RPMI7951 (cell line): Measurements from ENCODE around the gene TRAF3IP1. TPM values are rescaled to one million over a fixed set of nuclear protein-coding genes. Genes with fewer than 3 reads are reported as not detected.
"Not testable (repeated sequence)": the region's sequence is repeated elsewhere in the genome, so short reads cannot be mapped to it uniquely, and the experiment has no call there.

ENCODE experiments used
- DNase-seq: peaks from one replicate; pipeline ENCODE4 v3.0.0-alpha.2; 2012; ENCODE audit warnings: low read depth
- total RNA-seq: library from RNA; depleted of rRNA; stranded (reverse); fragments of >200 nt; shearing (Covaris generic); gene quantifications from 2 replicates; pipeline ENCODE4 v1.2.3, GENCODE V29; 2014

Gene TRAF3IP1
- total RNA-seq, 1 experiment from 2014 or later: 5.6 TPM

DNA sequence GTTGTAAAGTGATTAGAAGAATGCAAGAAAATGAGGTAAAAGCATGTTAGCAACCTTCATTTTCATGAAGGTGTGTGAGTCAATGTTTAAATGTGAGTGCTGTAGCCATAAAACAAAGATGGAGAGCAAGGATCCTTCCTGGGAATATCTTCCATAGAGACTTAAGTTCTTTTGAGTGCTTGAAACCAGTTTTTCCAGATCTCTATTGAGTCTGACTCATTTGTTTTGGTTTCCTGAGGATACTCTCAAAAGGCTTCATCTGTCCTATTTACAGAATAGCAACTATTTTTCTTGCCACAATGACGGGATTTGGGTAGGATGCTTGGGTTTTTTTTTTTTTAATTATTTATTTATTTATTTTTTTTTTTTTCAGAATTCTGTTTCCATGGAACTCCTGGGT is 60.5 kb downstream of the TRAF3IP1 start:
- DNase-seq: peak; percentile 11

DNA sequence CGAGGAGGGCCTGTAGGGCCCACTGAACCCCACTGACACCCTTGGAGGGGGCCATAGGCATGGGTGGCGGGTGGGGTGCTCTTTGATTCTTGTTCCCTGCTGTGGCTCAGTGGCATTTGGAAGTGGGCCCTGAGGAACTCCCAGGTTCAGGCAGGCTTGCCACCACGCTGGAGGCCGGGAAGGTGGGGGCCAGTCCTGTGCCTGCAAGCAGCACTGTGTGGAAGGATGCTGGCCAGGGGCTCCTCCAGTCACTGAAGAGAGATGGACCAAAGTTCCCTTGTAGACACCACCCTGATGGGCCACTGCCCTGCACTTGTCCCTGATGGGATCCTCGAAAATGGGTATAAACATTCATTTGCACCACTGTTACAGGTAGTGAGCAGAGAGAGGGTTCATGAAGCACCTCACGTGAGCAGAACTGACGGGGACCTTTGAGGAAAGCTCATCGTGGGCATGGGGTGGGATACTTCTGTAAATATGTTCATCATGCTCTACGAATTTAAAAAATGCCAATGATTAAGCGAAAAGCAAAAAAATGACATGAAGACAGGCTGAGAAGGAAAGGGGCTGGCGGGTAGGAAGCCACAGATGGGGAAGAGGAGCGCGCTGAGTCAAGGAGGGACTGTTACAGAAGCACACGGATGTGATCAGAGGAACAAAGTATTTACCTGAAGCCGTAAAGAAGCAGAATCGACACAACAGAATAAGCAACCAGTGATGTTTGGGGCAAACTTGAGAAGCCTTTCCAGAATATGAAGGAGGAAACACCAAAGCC is 61.2 kb downstream of the TRAF3IP1 start:
- no peak for DNase-seq

DNA sequence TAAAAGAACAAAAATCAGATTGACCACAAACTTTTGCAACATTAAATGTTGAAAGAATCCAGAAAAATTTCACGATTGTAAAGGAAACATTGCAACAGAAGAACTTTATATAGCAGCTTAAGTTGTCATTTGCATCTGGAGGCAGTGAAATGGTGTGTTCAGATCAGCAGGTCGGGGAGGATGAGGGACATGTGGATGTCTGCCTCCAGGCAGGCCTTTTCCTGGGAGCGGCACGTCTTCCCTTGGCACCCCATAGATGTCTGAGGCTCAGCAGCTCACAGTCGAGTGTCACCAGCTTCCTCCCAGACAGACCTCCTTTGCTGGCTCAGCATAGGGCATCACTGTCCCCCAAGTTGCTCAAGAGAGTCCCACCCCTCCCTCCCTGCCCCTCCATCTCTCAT is 62.1 kb downstream of the TRAF3IP1 start:
- DNase-seq: no peak

DNA sequence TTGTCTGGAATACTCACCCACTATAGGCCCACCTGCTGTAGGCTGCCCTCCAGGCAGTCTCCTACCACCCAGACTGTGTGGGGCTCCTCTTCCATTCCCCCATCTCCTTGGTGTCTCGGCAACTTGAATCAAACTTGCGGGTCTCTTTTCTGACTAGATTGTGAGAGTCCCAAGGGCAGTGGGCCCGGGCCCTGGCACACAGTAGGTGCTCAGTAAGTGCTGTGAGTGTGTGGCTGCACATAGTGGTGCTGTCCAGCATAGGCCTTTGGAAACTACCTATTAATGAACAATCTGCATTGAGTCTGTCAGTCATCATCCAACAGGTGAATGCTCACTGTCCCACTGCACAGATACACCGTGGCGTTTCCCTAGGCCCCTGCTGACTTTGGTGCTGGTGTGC is 62.8 kb downstream of the TRAF3IP1 start:
- no peak for DNase-seq

DNA sequence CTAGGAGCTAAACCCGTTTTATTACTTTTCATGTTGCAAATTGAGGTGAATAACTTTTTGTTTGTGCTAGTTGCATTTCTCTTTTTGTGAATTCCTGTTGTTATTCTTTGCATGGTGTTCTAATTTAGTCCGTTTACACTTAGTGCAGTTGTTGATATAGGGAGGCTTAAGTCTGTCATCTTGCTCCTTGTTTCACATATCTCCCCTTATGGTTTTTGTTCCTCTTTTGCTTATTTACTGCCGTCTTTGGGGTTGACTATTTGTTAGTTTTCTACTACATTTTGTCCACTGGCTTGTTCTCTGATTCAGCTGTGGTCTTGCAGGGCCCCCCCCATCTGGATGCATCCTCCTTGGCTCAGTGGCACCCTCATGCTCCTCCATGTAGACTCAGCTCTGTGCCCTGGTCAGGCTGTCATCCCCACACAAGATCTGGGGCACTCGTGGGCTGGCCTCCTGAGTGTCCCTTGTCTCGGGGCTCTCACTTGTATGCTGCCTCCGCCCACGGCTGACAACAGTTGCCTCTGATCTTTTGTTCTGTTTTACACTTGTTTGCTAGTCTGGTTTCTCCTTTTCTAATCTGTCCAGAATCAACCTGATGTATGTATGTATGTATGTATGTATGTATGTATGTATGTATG is 63.5 kb downstream of the TRAF3IP1 start:
- no peak for DNase-seq

DNA sequence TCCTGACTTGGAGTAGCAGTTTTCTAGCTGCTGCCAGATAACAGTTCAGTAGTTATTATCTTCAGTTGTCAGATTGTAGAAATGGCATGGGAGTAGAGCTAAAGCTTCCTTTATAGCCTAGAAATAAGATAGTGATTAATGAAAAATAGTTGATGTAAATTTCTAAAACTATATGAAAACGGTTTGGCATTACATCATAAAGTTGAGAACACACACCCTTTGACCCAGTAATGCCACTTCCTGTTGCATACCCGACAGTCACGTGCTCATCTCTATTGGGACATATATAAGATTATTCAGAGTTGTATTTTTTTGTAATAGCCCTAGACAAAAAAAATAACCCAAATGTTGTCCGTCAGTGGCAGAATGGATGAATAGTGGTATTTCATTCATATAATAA is 67.0 kb downstream of the TRAF3IP1 start:
- no peak for DNase-seq

DNA sequence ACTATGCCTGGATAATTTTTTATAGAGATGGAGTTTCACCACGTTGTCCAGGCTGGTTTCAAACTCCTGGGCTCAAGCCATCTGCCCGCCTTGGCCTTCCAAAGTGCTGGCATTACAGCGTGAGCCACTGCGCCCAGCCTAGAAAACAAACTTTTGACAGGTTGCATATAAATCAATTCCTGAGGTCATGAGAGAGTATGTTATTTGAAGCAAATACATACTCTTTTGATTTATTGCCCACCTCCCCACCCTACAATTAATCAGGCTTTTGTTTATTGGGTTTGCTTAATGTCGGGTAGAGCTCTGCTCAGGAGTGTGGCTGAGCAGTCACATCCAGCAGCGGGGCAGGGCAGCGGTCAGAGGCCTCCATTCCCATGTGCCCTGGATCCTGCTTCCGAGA is 68.5 kb downstream of the TRAF3IP1 start:
- DNase-seq: no peak

DNA sequence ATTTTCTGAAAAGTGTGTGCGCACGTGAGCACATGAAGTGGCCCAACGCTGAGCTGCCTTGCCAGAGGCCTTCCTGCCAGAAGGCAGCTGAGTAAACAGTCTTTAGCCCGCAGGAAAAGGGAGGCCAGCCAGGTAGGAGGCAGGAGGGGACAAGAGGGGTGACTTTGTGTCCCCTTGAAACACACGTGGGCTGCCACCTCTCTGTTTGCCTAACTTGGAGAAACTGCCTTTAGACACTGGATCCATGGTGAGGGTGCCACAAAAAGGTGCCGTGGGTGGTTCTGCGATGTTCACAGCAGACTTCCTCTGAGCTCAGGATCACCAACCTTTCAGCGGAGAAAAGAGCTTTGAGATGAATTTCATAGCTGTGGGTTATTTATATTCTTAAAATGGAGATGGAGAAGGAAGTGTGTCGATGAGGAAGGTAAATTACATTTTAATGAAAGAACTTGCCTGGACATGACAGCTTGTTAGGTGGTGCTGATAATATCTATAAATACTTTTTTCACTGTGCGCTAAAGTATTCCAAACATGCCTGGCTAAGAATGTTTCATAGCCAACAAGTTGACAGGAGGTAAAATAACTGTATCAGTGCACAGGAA is 69.8 kb downstream of the TRAF3IP1 start:
- DNase-seq: no peak

DNA sequence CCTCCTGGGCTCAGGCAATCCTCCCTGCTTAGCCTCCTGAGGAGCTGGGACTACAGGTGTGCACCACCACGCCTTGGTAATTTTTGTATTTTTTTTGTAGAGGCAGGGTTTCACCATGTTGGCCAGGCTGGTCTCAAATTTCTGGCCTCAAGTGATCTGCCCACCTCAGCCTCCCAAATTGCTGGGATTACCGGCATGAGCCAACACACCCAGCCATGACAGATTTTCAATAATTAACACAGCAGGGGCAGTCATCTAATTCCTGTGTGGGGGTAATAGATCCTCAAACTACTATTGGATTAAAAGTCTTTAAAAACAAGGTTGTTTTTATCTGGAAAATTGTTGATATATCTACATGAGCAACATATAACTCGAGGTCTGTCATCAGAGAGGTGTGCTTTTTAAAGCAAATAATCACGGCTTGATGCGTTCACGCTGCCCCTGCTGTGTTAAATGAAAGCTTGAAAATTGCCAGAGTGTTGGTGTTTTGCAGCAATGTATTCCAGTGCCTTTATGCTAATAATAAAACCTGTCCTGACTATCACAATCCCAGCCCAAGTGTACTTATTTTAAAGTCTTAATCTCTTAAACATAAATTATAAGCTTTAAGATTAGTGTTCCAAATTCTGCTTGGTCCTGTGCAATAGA is 70.8 kb downstream of the TRAF3IP1 start:
- DNase-seq: no peak

DNA sequence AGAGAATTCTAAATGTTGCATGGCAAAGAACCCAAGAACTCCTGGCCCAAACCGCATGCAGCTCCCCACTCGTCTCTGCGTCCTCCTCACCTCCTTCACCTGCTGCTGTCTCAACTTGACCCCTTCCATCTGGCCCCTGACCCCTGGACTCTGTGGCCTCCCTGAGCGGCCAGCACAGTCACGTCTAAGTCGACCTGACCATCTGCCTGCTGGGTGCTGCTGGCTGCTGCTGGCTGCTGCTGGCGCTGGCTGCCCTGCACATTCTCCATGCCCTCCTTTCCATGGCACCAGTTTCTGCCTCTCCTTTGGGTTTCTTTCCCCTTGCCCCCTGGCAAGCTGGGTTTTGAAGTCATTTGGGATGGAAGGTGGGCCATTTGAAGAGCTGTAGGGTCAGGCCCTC is 76.3 kb downstream of the TRAF3IP1 start:
- DNase-seq: no peak

DNA sequence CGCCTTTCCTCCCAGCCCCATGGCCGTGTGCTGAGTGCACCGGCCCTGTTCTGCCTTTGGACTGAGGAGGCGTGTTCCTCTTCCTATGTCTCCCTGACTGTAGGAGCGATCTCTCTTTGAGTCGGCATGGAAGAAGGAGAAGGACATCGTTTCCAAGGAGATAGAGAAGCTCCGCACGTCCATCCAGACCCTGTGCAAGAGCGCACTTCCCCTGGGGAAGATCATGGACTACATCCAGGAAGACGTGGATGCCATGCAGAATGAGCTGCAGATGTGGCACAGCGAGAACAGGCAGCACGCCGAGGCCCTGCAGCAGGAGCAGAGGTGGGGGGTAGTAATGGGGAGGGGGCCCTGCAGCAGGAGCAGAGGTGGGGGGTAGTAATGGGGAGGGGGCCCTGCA is 77.0 kb downstream of the TRAF3IP1 start:
- DNase-seq: no peak

DNA sequence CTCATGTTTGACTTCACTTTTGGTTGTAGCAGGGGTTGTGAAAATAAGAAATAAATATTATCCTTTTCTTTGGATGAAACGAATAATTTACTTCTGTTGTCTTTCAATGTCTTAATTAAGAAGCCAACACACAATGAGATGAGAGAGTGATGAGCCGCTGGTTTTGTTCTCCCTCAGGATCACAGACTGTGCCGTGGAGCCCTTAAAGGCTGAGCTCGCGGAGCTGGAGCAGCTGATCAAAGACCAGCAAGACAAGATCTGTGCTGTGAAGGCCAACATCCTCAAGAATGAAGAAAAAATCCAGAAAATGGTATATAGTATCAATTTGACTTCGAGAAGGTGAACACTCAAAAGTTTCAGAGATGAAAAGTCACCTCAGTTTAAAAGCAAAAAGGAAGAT is 78.3 kb downstream of the TRAF3IP1 start:
- DNase-seq: no peak

DNA sequence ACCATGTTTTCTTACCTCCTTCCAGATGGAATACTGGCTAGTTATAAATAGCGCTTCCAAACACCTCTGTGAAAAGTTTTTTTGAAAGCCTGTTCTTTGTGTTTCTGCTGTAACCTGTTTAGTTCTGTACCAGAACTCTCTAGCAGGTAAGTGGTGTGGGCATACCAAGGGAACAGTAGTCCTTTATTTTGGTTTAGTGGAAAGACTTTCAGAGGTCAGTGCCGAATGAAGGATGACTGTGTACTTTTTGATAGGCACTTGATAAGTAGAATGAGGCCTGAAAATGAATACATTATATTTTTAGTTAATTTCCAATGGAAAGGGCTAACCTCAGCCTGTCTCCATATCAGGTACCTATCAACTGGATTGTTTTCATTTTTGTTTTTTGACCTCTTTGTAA is 78.8 kb downstream of the TRAF3IP1 start:
- DNase-seq: no peak

DNA sequence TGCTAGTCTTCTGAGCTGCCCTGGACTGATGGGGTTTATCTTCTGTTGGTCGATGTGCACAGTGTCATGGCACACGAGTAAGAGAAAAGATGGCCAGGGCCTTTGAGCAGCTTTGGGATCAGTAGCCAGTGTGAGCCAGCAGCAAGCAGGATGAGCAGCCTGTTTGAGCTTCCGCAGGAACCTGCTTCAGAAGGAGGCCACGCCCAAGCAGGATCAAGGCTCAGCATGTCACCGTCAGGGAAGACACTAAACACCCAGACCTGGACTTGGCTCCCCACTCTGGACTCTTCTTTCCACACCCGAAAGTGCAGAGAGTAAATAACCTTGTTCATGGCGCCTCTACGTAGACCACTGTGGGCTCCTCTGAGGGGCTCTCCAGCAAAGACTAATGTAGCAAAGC is 81.2 kb downstream of the TRAF3IP1 start:
- DNase-seq: no peak

DNA sequence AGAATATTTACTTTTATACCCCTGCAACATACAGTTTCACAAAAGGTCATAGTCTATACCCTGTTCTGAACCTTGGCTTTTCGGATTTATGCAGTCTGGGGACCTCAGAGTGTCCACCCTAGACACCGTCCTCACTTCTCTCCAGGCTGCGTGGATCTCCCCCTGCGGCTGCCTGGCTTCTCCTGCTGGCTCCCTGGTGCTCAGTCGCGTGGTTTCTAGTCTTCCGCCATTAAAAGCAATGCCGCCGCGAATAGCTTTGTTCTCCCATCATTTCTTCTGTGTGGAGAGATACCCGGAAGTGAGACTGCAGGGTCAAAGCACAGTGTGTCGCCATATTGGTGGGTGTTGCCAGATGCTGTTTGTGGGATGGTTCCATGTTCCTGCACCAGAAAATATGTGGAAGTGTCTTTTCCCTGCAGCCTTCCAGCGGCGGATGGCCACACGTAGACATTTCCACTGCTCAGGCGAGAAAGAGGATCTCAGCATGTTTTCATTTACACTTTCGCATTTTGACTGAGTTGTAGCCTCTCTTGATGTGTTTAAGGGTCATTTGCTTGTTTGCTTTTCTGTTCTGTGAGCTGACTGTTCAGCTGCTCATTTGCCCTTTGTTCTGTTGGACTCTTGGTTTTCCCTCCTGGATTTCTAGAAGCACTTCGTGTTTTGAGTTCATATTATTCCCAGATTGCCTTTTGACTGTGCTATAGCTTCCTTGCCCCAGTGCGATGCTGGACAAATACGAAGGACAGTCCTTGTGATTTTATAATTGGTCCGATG is 83.5 kb downstream of the TRAF3IP1 start:
- no peak for DNase-seq

DNA sequence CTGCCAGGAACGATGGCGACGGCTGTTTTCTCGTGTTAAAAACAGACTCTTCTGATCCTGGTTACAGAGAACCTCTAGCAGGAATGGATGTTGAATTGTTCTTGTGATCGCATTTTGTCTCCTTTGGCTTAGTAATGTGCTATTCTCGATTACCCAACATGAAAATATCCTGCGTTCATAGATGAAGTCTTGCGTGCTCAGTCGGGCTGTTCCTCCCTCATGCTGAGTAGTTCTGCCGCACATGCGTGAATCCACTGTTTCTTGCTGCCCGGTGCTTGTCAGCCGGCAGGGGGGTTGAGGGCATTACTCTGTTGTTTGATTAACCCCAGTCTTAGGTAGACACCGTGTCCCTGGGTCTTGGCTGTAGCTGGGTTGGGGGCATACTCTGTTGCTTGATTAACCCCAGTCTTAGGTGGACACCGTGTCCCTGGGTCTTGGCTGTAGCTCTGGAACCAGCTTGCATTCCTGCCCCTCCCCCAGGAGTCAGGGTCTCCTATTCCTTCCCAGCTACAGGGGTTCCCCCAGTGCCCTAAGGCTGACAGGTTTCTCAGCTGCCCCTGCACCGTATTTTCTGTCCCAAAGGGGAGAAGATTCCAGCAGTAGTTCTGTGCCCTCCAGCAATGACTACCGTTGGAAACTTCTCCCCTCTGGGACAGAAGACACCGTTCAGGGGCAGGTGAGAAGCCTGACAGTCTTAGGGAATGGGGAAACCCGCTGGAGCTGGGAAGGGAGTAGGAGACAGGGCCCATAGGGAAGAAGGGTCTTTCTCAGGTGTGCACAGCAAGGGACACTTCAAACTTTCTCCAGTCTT is 84.3 kb downstream of the TRAF3IP1 start:
- no peak for DNase-seq

DNA sequence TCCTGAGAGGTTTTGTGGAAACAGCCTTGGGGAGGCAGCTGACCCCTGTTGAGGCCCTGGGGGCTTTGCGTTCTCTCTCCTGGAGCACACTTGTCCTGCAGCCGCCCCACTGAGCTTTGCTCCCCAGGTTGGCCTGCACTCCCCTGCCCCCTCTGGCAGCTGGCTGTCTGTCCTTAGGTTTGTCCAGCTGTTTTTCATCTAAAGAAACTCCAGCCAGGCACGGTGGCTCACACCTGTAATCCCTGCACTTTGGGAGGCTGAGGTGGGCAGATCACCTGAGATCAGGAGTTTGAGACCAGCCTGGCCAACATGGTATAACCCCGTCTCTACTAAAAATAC is 84.9 kb downstream of the TRAF3IP1 start:
- DNase-seq: not testable (repeated sequence)

DNA sequence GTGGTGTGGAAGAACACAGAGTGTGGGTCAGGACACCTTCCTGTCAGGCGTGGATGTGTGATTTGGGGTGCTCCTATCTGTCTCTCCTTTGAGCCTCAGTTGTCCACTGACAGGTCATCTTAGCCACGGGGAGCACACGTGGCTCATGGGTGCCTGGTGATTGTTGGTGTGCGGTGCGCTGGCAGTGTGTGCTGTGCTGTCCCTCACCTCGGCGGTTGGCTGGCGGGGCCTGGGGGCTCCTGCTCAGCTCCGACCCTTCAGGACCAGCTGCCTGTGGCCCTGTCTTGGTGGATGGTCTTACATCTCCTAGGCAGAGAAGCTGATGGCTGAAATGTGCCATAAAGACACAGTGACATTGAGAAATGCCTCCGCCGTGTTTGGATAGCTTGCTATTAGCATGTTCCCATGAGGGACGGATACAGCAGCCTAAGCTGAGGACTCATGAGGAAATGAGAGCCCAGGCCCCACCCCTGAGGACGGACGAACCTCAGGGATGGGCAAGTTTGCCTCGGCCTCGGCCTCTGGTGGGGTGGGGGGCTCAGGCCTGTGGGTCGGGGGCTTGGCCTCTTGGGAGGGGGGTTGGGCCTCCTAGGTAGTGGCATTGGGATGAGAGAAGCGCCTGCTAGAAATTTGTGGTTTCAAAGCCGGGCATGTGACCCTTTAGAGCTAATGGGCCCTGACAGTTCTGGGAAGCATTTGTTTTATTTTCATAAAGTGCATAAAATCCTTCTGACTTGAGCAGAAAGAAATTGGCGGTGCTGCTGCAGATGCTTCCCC is 86.1 kb downstream of the TRAF3IP1 start:
- no peak for DNase-seq

DNA sequence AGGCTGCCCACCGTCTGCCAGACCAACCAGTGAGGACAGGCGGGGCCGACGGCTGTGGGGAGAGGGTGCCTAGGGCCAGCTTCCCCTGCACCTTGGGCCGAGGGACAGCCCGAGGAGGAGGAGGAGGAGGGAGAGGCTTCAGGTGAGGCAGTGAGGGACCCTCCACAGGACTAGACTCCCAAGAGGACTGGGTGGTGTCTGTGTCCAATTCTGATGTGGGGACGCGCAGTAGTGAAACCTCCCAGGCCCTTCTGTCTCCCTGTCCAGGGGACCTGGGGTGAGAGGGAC is 86.6 kb downstream of the TRAF3IP1 start:
- no peak for DNase-seq

DNA sequence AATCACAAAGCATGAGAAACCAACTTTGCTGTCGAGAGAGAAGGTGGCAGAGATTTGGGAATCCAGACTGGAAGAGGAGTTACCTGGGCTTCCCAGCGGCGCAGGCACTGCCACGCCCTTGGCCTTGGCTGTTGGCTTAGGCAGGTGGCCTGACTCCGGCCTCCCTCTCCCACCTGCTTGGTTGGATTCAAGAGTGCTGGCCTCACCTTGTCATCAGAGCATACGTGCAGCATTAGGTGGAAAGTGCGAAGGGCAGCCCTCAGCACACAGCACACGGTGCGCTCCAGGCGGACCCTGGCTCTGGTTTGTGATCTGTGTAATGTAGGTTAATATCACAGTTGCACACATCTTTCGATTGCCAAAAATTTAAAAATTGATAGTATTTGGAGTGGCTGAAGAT is 87.2 kb downstream of the TRAF3IP1 start:
- DNase-seq: no peak
